IMR-90 (cell line): ENCODE results near the gene RAB29.

Source experiments
- BHLHE40 ChIP-seq: fragments of 150-350 bp; IDR thresholded peaks from 2 replicates; pipeline ENCODE4 v1.6.1; 2016; ENCODE audit warnings: mild to moderate bottlenecking, low read depth, low read length
- CEBPB ChIP-seq: IDR thresholded peaks from 2 replicates; pipeline ENCODE4 v1.6.1; 2012; ENCODE audit warnings: low read depth, low read length, improper control_type of control experiment
- CHD1 ChIP-seq: IDR thresholded peaks from 2 replicates; pipeline ENCODE4 v1.6.1; 2012; ENCODE audit warnings: low read depth, low read length, improper control_type of control experiment
- FOS ChIP-seq: fragments of 150-350 bp; IDR thresholded peaks from 2 replicates; pipeline ENCODE4 v1.6.1; 2016; ENCODE audit warnings: low read depth, low read length
- MAFK ChIP-seq: IDR thresholded peaks from 2 replicates; pipeline ENCODE4 v1.6.1; 2012; ENCODE audit warnings: low read depth, low read length, improper control_type of control experiment
- MXI1 ChIP-seq: IDR thresholded peaks from 2 replicates; pipeline ENCODE4 v1.6.1; 2012; ENCODE audit warnings: low read depth, mild to moderate bottlenecking, low read length, moderate library complexity, borderline replicate concordance
- POLR2A ChIP-seq: IDR thresholded peaks from 2 replicates; pipeline ENCODE4 v1.6.1; 2012; ENCODE audit warnings: mild to moderate bottlenecking, low read depth, low read length
- RAD21 ChIP-seq: IDR thresholded peaks from 2 replicates; pipeline ENCODE4 v1.6.1; 2012; ENCODE audit warnings: low read length, improper control_type of control experiment
- RCOR1 ChIP-seq: IDR thresholded peaks from 2 replicates; pipeline ENCODE4 v1.6.1; 2012; ENCODE audit warnings: mild to moderate bottlenecking, low read length, improper control_type of control experiment; ENCODE audit not compliant: insufficient replicate concordance
- RFX5 ChIP-seq: IDR thresholded peaks from 2 replicates; pipeline ENCODE4 v1.8.0; 2012; ENCODE audit warnings: low read depth, mild to moderate bottlenecking, low read length, moderate library complexity
- TF ChIP-seq, protein P1 (sequence below): conservative IDR thresholded peaks from 2 replicates; pipeline ENCODE4 v1.5.1; 2012; ENCODE audit warnings: mild to moderate bottlenecking, low read depth, low read length, improper control_type of control experiment
- TF ChIP-seq, protein P2 (sequence below): fragments of 150-350 bp; IDR thresholded peaks from 2 replicates; pipeline ENCODE4 v1.6.1; 2017; ENCODE audit warnings: mild to moderate bottlenecking, antibody characterized with exemption, low read length, low read depth
- TF ChIP-seq, protein P3 (sequence below): fragments of 150-350 bp; IDR thresholded peaks from 2 replicates; pipeline ENCODE4 v1.6.1; 2016; ENCODE audit warnings: low read depth, mild to moderate bottlenecking, low read length, moderate library complexity, borderline replicate concordance

DNA sequence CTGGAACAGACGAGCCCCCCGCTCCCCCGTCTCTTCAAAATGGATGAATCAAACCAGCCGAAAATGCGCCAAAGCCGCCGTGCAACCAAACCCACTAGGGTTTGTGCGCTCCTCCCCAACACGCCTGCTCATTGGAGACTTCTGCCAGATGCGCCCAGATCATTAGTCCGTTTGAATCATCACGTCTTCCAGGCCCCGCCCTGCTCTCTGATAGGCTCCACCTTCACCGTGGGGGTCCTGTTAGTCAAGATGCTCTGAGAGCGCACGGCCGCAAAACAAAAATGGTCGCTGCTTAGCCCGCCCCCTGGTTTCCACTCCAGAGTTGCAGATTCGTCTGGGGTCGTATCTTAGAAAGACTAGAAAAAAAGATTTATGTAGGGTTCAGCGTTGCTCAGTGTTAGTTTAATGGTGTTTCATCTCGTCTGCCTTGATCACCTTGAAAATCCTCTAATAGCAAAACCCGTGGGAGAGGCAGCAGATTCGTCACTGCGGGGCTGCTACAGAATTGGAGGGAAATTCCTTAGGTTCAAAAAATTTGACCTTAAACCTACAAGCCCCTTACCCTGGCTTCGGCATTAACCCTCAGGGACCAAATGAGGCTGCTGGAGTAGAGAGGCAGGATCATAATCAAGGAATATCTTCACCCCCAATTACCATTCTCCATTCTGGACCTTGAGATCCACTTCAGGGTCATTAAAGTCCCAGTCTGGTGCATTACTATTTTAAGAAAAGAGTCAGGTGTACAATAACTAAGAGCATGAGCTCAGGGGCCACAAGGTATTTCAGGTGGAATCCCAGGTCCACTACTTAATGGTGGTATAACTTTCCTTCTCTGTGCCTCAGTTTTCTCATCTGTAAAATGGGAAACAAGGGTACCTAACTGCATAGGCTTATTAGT lies 24.9 kb downstream of the RAB29 start, which contains the start of gene NUCKS1:
- TF ChIP-seq POLR2A (peak; percentile 83; the same call in 1 of the 2 replicates), RCOR1 (peak; percentile 51), MAFK (no peak), FOS (peak; percentile 45; the same call in 1 of the 2 replicates), MXI1 (peak; percentile 6; the same call in 1 of the 2 replicates), RAD21 (no peak), BHLHE40 (no peak), RFX5 (no peak), CEBPB (no peak), CHD1 (no peak)
- TF ChIP-seq, protein P1, sequence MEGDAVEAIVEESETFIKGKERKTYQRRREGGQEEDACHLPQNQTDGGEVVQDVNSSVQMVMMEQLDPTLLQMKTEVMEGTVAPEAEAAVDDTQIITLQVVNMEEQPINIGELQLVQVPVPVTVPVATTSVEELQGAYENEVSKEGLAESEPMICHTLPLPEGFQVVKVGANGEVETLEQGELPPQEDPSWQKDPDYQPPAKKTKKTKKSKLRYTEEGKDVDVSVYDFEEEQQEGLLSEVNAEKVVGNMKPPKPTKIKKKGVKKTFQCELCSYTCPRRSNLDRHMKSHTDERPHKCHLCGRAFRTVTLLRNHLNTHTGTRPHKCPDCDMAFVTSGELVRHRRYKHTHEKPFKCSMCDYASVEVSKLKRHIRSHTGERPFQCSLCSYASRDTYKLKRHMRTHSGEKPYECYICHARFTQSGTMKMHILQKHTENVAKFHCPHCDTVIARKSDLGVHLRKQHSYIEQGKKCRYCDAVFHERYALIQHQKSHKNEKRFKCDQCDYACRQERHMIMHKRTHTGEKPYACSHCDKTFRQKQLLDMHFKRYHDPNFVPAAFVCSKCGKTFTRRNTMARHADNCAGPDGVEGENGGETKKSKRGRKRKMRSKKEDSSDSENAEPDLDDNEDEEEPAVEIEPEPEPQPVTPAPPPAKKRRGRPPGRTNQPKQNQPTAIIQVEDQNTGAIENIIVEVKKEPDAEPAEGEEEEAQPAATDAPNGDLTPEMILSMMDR: no peak
- TF ChIP-seq, protein P2, sequence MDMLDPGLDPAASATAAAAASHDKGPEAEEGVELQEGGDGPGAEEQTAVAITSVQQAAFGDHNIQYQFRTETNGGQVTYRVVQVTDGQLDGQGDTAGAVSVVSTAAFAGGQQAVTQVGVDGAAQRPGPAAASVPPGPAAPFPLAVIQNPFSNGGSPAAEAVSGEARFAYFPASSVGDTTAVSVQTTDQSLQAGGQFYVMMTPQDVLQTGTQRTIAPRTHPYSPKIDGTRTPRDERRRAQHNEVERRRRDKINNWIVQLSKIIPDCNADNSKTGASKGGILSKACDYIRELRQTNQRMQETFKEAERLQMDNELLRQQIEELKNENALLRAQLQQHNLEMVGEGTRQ: 0 out of 2 replicates have a peak, but pooled peaks have one; percentile 1
- TF ChIP-seq, protein P3, sequence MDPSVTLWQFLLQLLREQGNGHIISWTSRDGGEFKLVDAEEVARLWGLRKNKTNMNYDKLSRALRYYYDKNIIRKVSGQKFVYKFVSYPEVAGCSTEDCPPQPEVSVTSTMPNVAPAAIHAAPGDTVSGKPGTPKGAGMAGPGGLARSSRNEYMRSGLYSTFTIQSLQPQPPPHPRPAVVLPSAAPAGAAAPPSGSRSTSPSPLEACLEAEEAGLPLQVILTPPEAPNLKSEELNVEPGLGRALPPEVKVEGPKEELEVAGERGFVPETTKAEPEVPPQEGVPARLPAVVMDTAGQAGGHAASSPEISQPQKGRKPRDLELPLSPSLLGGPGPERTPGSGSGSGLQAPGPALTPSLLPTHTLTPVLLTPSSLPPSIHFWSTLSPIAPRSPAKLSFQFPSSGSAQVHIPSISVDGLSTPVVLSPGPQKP: no peak
